Activated gamma-delta T cell treated with Interleukin-2 at 50 U/mL for 16 hours (primary cell): ENCODE measurements around the gene ADD1.
"Not testable (repeated sequence)": the region's sequence is repeated elsewhere in the genome, so short reads cannot be mapped to it uniquely, and the experiment has no call there.

Source experiments
- DNase-seq: peaks from one replicate; pipeline ENCODE4 v3.0.0-alpha.2; 2020

Gene ADD1

DNA sequence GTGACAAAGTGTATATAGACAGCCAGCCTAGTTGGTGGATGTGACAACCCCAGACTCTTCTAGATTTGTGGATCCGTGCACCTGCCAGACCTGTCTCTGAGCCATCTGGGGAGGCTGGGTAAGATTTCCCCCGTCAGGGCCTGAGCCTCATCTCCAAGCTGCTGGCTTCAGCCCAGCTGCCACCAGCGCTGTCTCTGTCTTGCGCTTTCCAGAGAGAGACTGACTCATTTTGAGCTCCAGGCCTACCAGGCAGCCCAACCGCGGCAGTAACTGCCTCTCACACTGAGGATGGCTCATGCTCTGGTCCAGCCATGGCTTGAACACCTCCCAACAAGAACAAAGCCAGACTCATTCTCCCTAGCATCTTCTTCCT lies 93.1 kb downstream of the ADD1 start:
- DNase-seq, result no peak

DNA sequence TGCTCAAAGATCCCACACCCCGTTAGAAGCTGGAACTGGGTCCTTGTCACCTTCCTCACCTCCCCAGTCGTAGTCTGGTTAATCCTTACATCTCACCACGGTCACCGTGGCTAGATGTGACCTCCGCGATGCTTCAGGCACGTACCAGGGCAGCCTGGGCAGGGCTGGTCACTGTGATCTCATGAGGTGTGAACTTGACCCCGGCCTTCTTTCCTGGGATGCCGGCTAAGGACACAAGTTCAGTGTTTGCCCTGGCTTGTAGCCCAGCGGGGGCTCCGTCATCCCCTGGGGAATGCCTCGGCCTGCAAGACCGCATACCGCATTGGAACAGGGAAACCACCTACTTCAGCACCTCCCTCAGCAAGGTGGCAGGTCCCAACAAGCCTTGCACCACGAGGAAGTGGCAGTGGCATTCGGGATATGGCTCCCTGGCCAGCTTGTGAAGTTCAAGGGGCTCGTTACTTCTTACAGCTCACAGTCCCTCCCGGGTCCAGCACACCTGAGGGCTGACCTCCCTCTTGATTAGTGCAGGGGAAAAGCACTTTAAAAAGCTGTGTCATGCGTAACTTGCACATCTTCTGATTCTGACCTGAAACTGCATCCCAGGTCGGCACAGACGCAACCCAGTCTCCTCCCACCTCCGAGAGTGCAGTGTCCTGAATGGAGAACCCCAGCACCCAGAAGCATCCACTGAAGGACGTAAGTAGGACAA lies 93.7 kb downstream of the ADD1 start:
- DNase-seq, result no peak

DNA sequence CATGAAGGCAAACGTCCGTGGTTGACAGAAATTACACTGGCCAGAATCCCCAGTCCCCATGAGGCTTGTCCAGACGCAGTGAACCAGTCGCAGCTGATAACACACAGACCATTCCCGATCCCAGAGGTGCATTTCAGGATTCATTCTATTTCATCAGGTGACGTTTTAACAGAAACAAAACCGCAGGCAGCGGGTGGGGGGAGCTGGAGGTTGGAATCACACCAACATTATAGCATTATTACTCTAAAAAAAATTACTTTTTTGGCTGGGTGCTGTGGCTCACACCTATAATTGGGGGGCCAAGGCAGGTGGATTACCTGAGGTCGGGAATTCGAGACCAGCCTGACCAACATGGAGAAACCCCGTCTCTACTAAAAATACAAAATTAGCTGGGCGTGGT lies 94.3 kb downstream of the ADD1 start:
- DNase-seq, result no peak

DNA sequence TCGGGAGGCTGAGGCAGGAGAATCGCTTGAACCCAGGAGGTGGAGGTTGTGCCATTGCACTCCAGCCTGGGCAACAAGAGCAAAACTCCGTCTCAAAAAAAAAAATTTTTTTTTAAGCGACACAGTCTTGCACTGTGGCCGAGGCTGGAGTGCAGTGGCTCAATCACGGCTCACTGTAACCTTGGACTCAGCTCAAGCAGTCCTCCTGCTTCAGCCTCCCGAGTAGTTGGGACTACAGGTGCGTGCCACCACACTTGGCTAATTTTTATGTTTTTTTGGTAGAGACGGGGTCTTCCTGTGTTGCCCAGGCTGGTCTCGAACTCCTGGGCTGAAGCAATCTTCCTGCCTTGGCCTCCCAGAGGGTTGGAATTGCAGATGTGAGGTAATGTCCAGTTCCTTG lies 94.8 kb downstream of the ADD1 start:
- not testable (repeated sequence) for DNase-seq

DNA sequence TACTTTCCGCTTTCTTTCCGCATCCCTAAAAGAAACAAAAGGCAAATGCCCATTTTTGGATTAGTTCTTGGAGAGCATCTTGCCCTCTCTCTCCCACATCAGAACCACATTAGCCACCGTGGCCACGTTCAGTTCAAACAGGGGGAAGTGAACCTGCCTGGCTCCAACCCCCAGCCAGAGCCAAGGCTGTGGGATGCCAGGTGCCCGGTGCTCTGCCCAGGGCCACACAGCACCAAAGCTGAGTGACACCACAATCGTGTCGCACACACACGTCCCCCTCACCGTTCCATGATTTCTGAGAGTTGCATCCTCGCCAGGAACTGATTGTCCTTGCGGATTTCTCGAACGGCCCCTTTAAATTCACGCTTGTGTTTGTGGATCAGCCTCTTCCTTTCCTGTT lies 95.3 kb downstream of the ADD1 start:
- DNase-seq, result no peak

DNA sequence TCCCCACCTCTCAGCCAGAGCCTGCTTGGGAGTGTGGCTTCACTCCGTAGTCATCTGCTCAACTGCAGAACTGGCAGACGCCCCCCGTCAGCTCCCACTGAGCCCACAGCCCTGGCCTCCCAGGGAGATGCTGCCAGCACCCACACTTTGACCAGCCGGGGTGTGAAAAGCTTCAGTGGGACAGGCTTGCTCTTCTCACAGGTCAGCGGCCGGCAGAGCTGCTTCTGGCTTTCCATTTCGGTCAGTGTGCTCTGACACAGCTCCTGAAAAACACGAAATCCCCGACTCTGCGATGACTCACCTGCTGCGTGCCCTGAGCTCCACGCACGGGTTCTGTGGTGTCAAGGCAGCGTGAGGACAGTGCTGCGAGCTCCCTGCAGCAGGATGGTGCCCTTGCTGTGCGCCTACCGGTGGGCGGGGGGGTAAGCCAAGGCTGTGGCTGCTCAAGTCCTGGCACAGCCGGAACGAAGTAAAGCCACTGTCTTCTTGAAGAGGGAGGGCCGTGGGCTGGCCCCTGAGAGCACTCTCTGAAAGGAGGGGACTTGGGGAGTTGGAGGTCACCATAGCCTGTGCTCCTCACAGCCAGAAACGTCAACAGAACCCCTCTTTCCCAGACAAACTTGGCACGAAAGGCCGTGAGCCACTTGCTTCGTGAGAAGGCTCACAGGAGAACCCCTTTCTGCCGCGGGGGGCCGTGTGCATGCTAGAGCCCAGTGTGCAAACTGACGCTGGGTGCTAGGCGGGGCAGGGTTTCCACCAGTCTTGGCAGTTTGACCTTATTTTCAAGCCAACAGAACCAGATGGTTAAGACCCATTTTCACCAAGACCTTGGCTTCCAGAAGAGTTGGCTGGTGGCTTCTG lies 96.0 kb downstream of the ADD1 start:
- no peak for DNase-seq

DNA sequence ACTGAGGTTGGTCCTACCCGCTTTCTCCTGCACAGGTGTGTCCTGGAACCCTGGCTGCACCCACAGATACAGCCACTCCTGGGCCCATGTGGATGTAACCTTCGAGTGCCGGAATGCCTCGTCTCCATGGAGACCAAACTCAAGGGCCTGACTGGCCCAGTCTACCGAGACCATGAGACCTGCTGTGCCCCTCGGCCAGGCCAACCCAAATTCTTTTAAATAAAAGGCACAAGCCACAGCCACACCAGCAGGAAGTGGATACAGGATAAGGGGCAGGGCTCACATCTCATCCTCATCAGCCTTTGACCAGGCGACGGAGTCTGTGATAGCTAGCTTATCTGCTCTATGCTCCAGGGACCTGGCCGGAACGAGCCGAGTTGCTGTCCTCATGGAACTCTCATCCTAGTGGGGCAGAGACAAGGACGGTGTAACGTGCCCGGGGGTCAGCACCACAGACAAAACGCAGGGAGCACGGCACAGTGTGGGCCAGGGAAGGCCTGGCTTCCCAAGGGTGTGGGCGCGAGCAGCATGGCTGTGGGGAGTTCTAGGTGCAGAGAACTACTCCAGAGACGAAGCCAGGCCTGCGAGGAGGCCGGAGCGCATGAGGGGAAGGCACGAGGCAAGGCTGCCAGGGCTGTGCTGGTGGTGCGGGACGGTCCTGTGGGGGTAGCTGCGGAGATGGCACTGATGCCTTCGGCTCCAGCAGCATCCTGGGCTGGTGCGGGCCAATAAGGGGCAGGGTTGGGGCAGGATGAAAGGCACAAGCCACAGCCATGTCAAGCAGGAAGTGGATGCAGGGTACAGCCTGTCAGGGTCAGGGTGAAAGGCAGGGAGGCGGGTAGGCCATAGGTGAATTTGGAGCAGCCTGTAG lies 96.9 kb downstream of the ADD1 start:
- DNase-seq, result no peak

DNA sequence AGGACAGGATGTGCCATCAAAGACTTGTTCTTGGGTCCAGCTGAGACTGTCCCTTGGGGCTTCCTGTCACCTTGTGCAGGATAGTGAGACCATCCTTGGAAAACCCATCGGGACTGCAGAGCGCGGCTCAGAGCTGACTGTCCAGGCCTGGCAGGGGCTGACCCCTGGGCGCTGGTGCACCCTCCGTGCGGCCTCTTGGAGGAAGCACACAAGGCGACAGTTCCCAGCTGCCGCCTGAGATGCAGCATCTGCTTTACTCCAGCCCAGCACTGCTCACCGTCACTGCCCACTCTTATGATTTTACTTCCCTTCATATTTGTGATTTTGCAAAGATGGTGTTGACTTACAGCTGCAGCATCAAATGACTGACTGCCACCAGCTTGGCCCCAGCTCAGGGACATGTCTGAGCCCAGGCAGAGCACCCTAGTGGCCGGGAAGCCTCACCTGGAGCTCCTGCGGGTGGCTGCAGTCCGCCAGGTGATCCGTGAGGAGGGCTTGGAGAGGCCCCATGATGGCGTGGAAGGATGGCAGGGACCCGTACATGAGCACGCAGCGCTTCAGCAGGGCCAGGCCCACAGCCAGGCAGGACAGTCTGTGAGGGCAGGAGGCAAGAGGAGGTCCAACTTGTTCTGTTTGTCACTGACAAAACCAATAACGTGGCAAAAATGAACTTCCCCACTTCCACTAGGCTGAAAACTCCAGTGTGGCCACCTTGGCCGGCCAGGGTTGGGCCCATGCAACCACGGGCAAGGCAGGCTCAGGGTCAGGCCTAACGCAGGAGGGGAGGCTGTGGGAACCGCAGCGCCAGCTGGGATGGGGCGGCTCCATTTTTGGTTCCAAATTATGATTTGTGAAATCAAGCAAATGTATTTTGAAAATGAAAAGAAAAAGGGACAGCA lies 97.7 kb downstream of the ADD1 start:
- no peak for DNase-seq

DNA sequence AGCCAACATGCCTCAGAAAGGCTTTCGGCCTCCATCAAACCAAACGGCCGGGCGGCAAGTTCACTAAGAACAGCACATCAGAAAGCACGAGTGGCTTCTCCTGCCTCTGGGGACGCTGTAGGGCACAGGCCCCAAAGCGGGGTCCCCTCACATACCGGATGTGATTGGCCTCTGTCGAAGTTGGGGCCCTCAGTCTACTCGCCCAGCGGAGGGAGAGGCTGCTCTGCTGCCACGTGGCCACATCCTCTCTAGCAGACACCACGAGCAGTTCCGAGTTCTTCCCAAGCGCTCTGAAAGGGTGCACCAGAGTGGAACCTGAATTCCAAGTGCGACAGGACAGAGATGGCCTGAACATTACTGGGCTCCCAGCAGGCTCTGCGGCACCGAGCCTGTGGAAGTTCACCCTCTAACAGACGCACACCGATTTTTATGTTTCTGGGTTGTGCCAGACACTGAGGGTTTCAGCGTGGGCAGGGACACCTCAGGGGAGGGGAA lies 98.4 kb downstream of the ADD1 start:
- DNase-seq, result no peak

DNA sequence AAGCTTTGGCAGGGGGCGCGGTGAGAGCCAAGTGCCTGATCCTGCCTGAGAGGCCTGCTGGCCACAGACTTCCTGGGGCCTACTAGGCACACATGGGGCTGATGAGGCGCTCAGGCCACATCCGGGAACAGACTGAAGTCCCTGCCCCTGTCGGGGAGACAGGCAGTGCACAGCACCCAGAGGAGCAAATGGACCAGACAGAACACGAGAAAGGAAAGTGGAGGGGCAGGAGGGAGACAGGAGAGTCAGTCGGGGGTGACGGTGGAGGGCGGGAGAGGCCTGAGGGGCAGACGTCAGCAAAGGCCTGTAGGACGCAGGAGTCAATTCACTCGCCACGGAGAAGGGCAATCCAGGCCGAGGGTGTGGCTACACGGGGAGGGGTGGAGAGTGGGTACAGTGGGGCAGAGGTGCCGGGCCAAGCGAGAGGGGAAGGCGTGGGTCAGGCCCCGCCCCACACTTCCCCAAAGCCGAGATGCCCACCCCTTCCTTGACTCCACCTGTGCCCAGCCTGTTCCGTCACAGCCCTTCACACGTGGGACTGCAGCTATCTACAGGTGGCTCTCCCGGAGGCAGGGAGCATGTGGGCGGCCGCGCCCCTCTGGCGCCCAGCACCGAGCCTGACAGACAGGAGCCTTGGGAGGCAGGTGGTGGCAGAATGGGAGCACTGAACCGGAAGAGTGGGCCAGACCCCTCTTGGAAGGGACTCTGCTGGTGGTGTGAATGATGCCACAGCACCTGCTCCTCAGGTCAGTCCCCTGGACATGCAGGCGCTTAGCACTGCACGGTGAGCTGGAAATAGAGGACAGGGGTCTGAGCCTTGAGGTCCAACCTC lies 99.1 kb downstream of the ADD1 start:
- DNase-seq, result no peak

DNA sequence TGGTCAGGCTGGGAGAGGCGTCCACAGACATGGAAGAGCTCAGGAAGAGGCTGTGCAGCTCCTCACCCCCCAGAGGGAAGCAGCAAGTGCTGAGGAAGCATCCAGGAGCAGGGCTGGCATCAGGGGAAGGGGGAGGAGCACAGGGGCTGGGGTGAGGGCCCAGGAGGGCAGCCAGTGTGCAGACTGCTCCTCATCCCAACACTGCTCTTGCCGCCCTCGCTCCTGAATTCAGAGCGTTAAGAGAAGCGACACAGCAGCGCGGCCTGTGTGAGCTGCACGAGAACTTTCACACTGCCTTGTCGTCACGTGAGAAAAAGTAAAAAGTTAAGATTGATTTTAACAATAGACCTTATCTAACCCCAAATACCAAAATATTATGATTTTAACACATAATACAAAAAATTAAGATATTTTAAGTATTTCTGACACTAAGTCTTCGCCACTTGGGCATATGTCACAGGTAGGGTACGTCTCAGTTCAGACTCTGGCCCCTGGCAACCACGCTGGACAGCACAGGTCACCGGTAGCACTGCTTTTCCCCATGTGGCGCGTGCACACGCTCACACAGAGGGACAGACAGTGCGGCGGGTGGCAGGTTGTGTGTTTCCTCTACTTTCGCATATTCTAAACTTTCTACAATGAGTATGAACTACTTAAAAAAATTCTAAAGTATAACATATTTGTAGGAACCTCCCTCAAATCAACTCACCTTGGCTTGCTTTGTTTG lies 99.9 kb downstream of the ADD1 start:
- DNase-seq, result no peak

DNA sequence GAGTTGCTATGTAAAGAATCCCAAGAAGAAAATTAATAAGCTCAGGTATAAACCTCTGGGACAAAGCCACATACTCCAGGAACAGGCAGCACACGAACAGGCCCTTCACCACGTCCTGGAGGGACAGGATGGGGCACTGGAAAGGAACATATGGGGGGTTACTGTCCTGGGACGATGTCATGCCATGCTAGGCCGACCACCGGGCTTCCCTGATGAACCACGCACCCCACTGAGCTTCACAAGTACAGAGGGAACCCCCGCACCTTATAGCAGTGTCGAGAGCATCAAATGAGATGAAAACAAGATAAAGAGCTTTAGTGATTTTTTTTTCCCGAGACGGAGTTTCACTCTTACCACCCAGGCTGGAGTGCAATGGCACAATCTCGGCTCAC lies 100.4 kb downstream of the ADD1 start:
- DNase-seq, result no peak

DNA sequence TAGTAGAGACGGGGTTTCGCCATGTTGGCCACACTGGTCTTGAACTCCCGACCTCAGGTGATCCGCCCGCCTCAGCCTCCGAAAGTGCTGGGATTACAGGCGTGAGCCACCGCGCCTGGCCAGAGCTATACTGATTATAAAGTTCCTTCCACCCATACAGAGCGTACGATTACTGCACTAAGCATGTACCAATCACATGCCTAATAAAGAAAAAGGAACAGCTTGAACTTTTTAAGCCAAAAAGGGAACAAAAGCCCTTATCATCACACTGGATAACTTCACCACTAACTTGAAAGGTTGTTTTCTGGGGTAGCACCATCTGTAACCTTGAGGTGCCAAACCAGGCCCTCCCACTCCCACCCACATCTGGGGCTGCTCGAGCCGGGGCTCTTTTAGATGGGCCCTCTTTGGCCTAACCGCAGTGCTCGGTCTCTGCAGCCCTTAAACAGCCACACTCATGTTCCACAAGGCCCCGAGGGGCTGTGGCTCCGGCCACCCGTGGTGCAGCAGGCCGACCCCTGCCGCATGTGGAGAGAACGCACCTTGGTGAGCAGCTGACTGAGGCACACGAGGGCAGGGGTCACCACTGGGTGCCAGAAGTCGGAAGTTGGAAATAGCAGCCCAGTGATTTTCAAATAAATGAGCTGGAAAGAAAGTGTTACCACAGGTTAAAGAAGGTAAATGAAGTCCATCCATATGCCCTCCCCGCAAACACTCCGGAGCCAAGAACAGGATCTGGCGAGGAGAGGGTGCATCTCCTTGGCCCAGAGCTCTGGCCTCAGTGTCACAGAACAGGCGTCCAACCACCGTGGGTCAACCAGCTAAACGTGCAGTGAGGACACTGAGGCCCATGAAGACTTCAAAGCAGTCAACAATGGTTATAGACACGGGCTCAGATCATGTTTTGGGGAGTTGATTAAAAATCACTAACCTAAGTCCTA lies 101.2 kb downstream of the ADD1 start:
- DNase-seq, result no peak

DNA sequence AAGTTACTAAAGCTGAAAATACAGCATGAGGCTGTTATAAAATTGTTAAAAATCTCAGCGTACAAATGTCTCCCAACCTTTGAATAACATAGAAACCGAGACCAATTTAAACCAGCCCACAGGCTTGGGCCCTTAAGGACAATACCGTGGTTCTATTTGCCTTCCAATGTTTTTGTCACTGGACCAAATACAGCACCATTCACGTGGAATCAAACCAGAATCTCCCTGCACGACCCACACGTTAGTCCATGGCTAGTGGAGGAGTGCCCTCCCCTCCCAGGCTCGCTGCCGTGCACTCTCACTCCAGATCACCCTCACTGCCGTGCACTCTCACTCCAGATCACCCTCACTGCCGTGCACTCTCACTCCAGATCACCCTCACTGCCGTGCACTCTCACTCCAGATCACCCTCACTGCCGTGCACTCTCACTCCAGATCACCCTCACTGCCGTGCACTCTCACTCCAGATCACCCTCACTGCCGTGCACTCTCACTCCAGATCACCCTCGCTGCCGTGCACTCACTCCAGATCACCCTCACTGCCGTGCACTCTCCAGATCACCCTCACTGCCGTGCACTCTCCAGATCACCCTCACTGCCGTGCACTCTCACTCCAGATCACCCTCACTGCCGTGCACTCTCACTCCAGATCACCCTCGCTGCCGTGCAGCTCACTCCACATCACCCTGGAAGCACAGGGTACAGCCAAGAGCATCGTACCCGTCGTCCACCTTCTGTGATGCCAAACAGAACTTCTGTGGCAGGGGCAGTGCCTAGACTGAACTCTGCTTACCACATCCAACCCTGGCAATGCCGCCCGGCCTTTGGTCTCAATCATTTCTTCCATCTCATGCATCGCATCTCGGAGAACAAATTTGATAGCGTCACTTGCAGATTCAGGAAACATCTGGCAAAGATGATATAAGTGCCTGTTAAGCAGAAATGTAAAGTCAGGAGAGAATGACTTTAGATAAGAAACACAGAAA lies 102.3 kb downstream of the ADD1 start:
- DNase-seq, result not testable (repeated sequence)

DNA sequence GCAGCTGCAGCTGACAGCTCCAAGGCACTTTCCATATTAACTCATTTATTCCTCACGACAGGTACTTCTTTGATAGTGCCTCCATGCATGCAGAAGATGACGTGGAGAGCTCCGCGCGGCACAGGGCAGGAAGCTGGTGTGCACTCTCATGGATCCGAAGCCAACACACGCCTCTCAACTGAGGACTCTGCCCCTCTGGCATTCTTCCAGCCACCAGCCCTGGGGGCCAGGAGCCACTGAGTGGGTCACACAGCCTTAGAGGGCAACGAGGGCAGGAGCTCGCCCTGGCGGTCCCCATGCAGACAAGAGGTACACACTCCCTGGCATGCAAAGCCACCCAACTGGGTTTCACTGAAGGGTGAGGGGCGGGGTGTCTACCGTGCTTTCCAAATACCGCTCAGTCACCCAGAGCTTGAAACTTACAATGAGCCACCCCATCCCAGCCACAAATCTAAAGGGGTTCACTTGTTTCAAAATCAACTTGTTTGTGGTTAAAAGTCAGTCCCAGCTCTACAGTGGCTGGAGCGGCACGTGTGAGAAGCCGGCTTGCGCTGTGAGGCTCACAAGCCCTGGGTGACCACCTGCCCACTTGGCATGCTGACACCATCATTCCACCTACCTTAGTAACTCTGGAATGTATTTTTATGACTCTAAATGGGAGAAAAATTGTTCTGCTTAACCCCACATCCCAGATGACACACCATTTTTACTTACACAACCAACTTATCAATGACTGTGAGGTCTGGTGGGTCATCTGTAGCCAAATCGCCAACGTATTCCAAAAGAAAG lies 103.4 kb downstream of the ADD1 start:
- no peak for DNase-seq

DNA sequence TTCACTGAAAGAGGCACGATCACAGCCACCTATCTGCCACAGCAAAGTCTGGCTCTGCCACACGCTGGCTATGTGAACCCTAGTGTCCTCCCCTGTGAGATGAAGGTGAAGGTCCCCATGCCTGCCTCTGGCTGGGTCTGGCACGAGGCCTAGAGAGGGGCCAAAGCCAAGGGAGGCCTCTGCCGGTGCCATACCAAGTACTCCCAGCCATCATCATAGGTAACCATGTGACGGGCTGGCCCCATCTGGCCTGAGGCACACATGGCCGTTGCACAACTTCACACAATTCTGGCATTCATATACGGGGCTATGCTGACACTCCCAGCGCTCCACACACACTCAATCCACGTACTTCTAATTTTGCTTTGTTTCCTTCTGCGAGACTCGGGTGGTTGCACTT lies 104.3 kb downstream of the ADD1 start:
- DNase-seq, result no peak
